Mucosa of rectum (tissue), 2 donors: ENCODE data around the gene MKRN1.

Experiments
- H3K27ac ChIP-seq, 2 donors: one replicate each; pipeline ENCODE4 v1.7.0; 2013; ENCODE audit warnings: inconsistent platforms in 2 of 2, low read depth in 2 of 2, low read length in 2 of 2
- H3K27me3 ChIP-seq, 2 donors: one replicate each; pipeline ENCODE4 v1.7.0; 2013; ENCODE audit warnings: low read length in 2 of 2; ENCODE audit not compliant: control insufficient read depth in 2 of 2, insufficient read depth in 2 of 2
- H3K36me3 ChIP-seq, 2 donors: one replicate each; pipeline ENCODE4 v1.7.0; 2013; ENCODE audit warnings: low read length in 2 of 2; ENCODE audit not compliant: control insufficient read depth in 2 of 2, insufficient read depth in 2 of 2
- H3K4me1 ChIP-seq, 2 donors: one replicate each; pipeline ENCODE4 v1.7.0; 2013; ENCODE audit warnings: low read length in 2 of 2, mild to moderate bottlenecking in 1 of 2; ENCODE audit not compliant: control insufficient read depth in 2 of 2, insufficient read depth in 2 of 2
- H3K4me3 ChIP-seq, 2 donors: one replicate each; pipeline ENCODE4 v1.7.0; 2013; ENCODE audit warnings: low read length in 2 of 2
- H3K9ac ChIP-seq, 2 donors: one replicate each; pipeline ENCODE4 v1.7.0; 2013; ENCODE audit warnings: low read length in 2 of 2, low read depth in 1 of 2, mild to moderate bottlenecking in 1 of 2
- H3K9me3 ChIP-seq, 2 donors: one replicate each; pipeline ENCODE4 v1.7.0; 2013; ENCODE audit warnings: low read length in 2 of 2; ENCODE audit not compliant: control insufficient read depth in 2 of 2
- donor health status: healthy.
- donor health status: Normal muscosa, but diverticular disease.

The MKRN1 gene

GRCh38 chr7:140485500-140486265 lies 6.4 kb upstream of the MKRN1 start:
- Histone ChIP-seq H3K9ac (no peak overlapping the region), H3K4me3 (no peak overlapping the region), H3K4me1 (peaks cover 4 to 8% of the 10 kb centered on the region in 2 donors), H3K36me3 (no peaks in the 10 kb centered on the region), H3K27ac (peak overlapping the region; percentile 40 to 55), H3K27me3 (no peaks in the 10 kb centered on the region), H3K9me3 (no peaks in the 10 kb centered on the region)

GRCh38 chr7:140484951-140485499 lies 5.7 kb upstream of the MKRN1 start:
- Histone ChIP-seq H3K4me3 (no peak overlapping the region), H3K9me3 (no peaks in the 10 kb centered on the region), H3K27ac (peak overlapping the region; percentile 40 to 55), H3K36me3 (no peaks in the 10 kb centered on the region), H3K4me1 (peaks cover 4 to 8% of the 10 kb centered on the region in 2 donors), H3K27me3 (no peaks in the 10 kb centered on the region), H3K9ac (no peak overlapping the region)

GRCh38 chr7:140484479-140484878 lies 5.2 kb upstream of the MKRN1 start:
- Histone ChIP-seq H3K36me3 (no peaks in the 10 kb centered on the region), H3K27me3 (no peaks in the 10 kb centered on the region), H3K4me1 (peaks cover 6 to 12% of the 10 kb centered on the region in 2 donors), H3K27ac (no peak overlapping the region), H3K9ac (no peak overlapping the region), H3K4me3 (no peak overlapping the region), H3K9me3 (no peaks in the 10 kb centered on the region)

GRCh38 chr7:140479739-140480084 lies 407 bp upstream of the MKRN1 start:
- Histone ChIP-seq H3K9ac (peak overlapping the region; percentile 27 to 93), H3K36me3 (no peaks in the 10 kb centered on the region), H3K4me1 (peaks cover 19 to 20% of the 10 kb centered on the region in 2 donors), H3K4me3 (peak overlapping the region; percentile 89 to 91), H3K27ac (peak overlapping the region; percentile 96 to 97), H3K9me3 (no peaks in the 10 kb centered on the region), H3K27me3 (no peaks in the 10 kb centered on the region)

- Histone ChIP-seq H3K9ac (peak overlapping the region; percentile 91 to 93), H3K27ac (peak overlapping the region; percentile 96 to 97), H3K27me3 (no peaks in the 10 kb centered on the region), H3K4me3 (peak overlapping the region; percentile 89 to 91), H3K9me3 (no peaks in the 10 kb centered on the region), H3K36me3 (no peaks in the 10 kb centered on the region), H3K4me1 (peaks cover 19 to 20% of the 10 kb centered on the region in 2 donors)
Measured at GRCh38 chr7:140478246-140479061, 851 bp downstream of the MKRN1 start.

- H3K27ac ChIP-seq: peak overlapping the region; percentile 96 to 97
- H3K4me3 ChIP-seq: peak overlapping the region; percentile 17 to 91
Measured at GRCh38 chr7:140476698-140477261, 2.5 kb downstream of the MKRN1 start.

GRCh38 chr7:140475747-140476333 lies 3.5 kb downstream of the MKRN1 start:
- H3K27ac ChIP-seq: no peak overlapping the region
- H3K27me3 ChIP-seq: no peaks in the 10 kb centered on the region
- peaks cover 19 to 20% of the 10 kb centered on the region in 2 donors for H3K4me1 ChIP-seq
- peaks cover 3 to 5% of the 10 kb centered on the region in 2 donors for H3K36me3 ChIP-seq
- H3K9ac ChIP-seq: peak overlapping the region in 1 of 2 donors; percentile 47
- no peaks in the 10 kb centered on the region for H3K9me3 ChIP-seq
- peak overlapping the region in 1 of 2 donors; percentile 91 for H3K4me3 ChIP-seq

More at GRCh38 chr7:140476698-140477261, 2.5 kb downstream of the MKRN1 start:
- H3K9me3 ChIP-seq: no peaks in the 10 kb centered on the region
- peak overlapping the region; percentile 38 to 93 for H3K9ac ChIP-seq
- no peaks in the 10 kb centered on the region for H3K27me3 ChIP-seq
- H3K36me3 ChIP-seq: no peaks in the 10 kb centered on the region
- H3K4me1 ChIP-seq: peaks cover 19 to 20% of the 10 kb centered on the region in 2 donors

- no peaks in the 10 kb centered on the region for H3K4me1 ChIP-seq
- peaks cover 54 to 57% of the 10 kb centered on the region in 2 donors for H3K36me3 ChIP-seq
- no peak overlapping the region for H3K9ac ChIP-seq
- no peaks in the 10 kb centered on the region for H3K27me3 ChIP-seq
- H3K27ac ChIP-seq: no peak overlapping the region
- H3K4me3 ChIP-seq: no peak overlapping the region
- no peaks in the 10 kb centered on the region for H3K9me3 ChIP-seq
Measured at GRCh38 chr7:140463111-140463510, 16.2 kb downstream of the MKRN1 start.

- peaks cover 57 to 63% of the 10 kb centered on the region in 2 donors for H3K36me3 ChIP-seq
- H3K9ac ChIP-seq: no peak overlapping the region
- no peaks in the 10 kb centered on the region for H3K27me3 ChIP-seq
- H3K27ac ChIP-seq: no peak overlapping the region
- H3K4me1 ChIP-seq: peaks cover 31 to 35% of the 10 kb centered on the region in 2 donors
- H3K4me3 ChIP-seq: no peak overlapping the region
- H3K9me3 ChIP-seq: no peaks in the 10 kb centered on the region
Measured at GRCh38 chr7:140458916-140459315, 20.4 kb downstream of the MKRN1 start.
